SK-N-SH (cell line): ENCODE measurements around the gene PHF20. TPM values are rescaled to one million over a fixed set of nuclear protein-coding genes. Genes with fewer than 3 reads are reported as not detected.
"Not testable (repeated sequence)": the region's sequence is repeated elsewhere in the genome, so short reads cannot be mapped to it uniquely, and the experiment has no call there.

Experiments used
- CTCF ChIA-PET: fragments of 300-600, 350-600 bp; formaldehyde crosslinking; extraction: SDS; loops from one replicate; lab custom pipeline; 2021; lab: Yijun Ruan, JAX
- POLR2A ChIA-PET: fragments of 350-600 bp; sonication (Branson Sonifier 250); formaldehyde crosslinking; extraction: SDS; loops from one replicate; lab custom pipeline; 2020; ENCODE audit warnings: antibody characterized with exemption, inconsistent platforms; lab: Yijun Ruan, JAX
- DNase-seq: peaks from one replicate; pipeline ENCODE4 v3.0.0; 2012
- H2AFZ ChIP-seq: fragments of 200-600 bp; sonication (generic); 2 replicates; pipeline ENCODE4 v1.8.1; 2016; ENCODE audit warnings: antibody characterized with exemption, mild to moderate bottlenecking, low read depth
- H3F3A ChIP-seq: fragments of 200-600 bp; sonication (generic); replicated peaks from 2 replicates; pipeline ENCODE3; 2016; ENCODE audit warnings: antibody characterized with exemption, mild to moderate bottlenecking; ENCODE audit not compliant: insufficient read depth
- H3K27ac ChIP-seq, 2 experiments: fragments of 200-500 bp in 1 of 2; fragments of 200-600 bp in 1 of 2; sonication (Bioruptor generic) in 1 of 2; sonication (generic), shearing (Covaris generic) in 1 of 2; 2 replicates each; pipeline versions ENCODE4 v1.5.1 to v1.6.1; 2014 to 2016; ENCODE audit warnings: low read depth in 2 of 2, inconsistent platforms in 1 of 2, low read length in 1 of 2, mild to moderate bottlenecking in 1 of 2, mixed read lengths in 1 of 2
- H3K27me3 ChIP-seq: fragments of 200-600 bp; sonication (generic), shearing (Covaris generic); 2 replicates; pipeline ENCODE4 v1.6.1; 2016; ENCODE audit warnings: mixed run types; ENCODE audit not compliant: insufficient read depth
- H3K36me3 ChIP-seq, 2 experiments: fragments of 200-500 bp in 1 of 2; fragments of 200-600 bp in 1 of 2; sonication (Bioruptor generic) in 1 of 2; sonication (generic) in 1 of 2; replicated peaks in 1 of 2; 2 replicates each; pipeline versions ENCODE3 to v1.5.1; 2014 to 2016; ENCODE audit warnings: low read length in 1 of 2, mild to moderate bottlenecking in 1 of 2; ENCODE audit not compliant: insufficient read depth in 2 of 2, control insufficient read depth in 1 of 2
- H3K4me1 ChIP-seq, 2 experiments: fragments of 200-500 bp in 1 of 2; fragments of 200-600 bp in 1 of 2; sonication (Bioruptor generic) in 1 of 2; sonication (generic), shearing (Covaris generic) in 1 of 2; 2 replicates each; pipeline versions ENCODE4 v1.5.1 to v1.6.1; 2014 to 2016; ENCODE audit warnings: low read depth in 1 of 2, low read length in 1 of 2, mixed run types in 1 of 2; ENCODE audit not compliant: insufficient read depth in 2 of 2, control insufficient read depth in 1 of 2
- H3K4me2 ChIP-seq: fragments of 200-600 bp; sonication (generic), shearing (Covaris generic); 2 replicates; pipeline ENCODE4 v1.6.1; 2017; ENCODE audit warnings: mixed run types
- H3K4me3 ChIP-seq, 2 experiments: fragments of 200-500 bp in 1 of 2; fragments of 200-600 bp in 1 of 2; sonication (Bioruptor generic) in 1 of 2; sonication (generic), shearing (Covaris generic) in 1 of 2; 2 replicates each; pipeline versions ENCODE4 v1.5.1 to v1.8.1; 2014 to 2016; ENCODE audit warnings: low read depth in 2 of 2, inconsistent platforms in 1 of 2, low read length in 1 of 2, mild to moderate bottlenecking in 1 of 2, mixed read lengths in 1 of 2, moderate library complexity in 1 of 2
- H3K79me2 ChIP-seq: fragments of 200-600 bp; sonication (generic); 2 replicates; pipeline ENCODE4 v1.8.1; 2017; ENCODE audit warnings: mild to moderate bottlenecking; ENCODE audit not compliant: insufficient read depth
- H3K9ac ChIP-seq: fragments of 200-600 bp; sonication (generic); 2 replicates; pipeline ENCODE4 v1.6.1; 2017; ENCODE audit warnings: mixed run types
- H3K9me2 ChIP-seq: fragments of 200-600 bp; sonication (generic); 2 replicates; pipeline ENCODE4 v1.6.1; 2017; ENCODE audit warnings: mixed run types
- H3K9me3 ChIP-seq: fragments of 200-600 bp; sonication (generic); 2 replicates; pipeline ENCODE4 v1.6.1; 2017; ENCODE audit warnings: mixed run types, mild to moderate bottlenecking, moderate library complexity
- H4K20me1 ChIP-seq: fragments of 200-600 bp; sonication (generic); 2 replicates; pipeline ENCODE4 v1.6.1; 2017; ENCODE audit warnings: mild to moderate bottlenecking, mixed run types; ENCODE audit not compliant: insufficient read depth
- CTCF ChIP-seq: fragments of 200-600 bp; sonication (generic); IDR thresholded peaks from 2 replicates; pipeline ENCODE4 v1.6.1; 2017; ENCODE audit warnings: antibody characterized with exemption, mild to moderate bottlenecking, moderate library complexity
- GABPA ChIP-seq: IDR thresholded peaks from 2 replicates; pipeline ENCODE4 v1.4.0; 2012; ENCODE audit warnings: low read depth, mild to moderate bottlenecking
- POLR2AphosphoS5 ChIP-seq: IDR thresholded peaks from 2 replicates; pipeline ENCODE4 v1.6.1; 2012; ENCODE audit warnings: low read depth, low read length
- RXRA ChIP-seq: IDR thresholded peaks from 2 replicates; pipeline ENCODE4 v1.4.0; 2012; ENCODE audit warnings: low read depth, mild to moderate bottlenecking, borderline replicate concordance
- SMC3 ChIP-seq: IDR thresholded peaks from 2 replicates; pipeline ENCODE4 v1.6.1; 2012; ENCODE audit warnings: low read depth, low read length, improper control_type of control experiment
- TEAD4 ChIP-seq: IDR thresholded peaks from 2 replicates; pipeline ENCODE4 v1.4.0; 2012; ENCODE audit warnings: mild to moderate bottlenecking, borderline replicate concordance; ENCODE audit not compliant: insufficient read depth
- WGBS: methylation state at CpG from one replicate; pipeline ENCODE4 v1.1.6; 2017; ENCODE audit warnings: low lambda C conversion rate; 5-methylcytosine and 5-hydroxymethylcytosine counted together
- polyA plus RNA-seq, 3 experiments: library from polyadenylated mRNA; depleted of rRNA; stranded (reverse); fragments of >200 nt; gene quantifications; 2 replicates each; pipeline ENCODE4 v1.2.3, GENCODE V29; 2012
- TF ChIP-seq, protein P1 (sequence below): IDR thresholded peaks from 2 replicates; pipeline ENCODE4 v1.4.0; 2012; ENCODE audit warnings: low read depth, borderline replicate concordance
- TF ChIP-seq, protein P2 (sequence below): IDR thresholded peaks from 2 replicates; pipeline ENCODE4; 2012
- TF ChIP-seq, protein P3 (sequence below): IDR thresholded peaks from 2 replicates; pipeline ENCODE4 v1.4.0; 2012; ENCODE audit warnings: low read depth, borderline replicate concordance

Gene PHF20
- polyA plus RNA-seq, 1 of the 3 experiments (the other 2 are of a cell fraction): 23.8 TPM

- TF ChIP-seq, protein P1, sequence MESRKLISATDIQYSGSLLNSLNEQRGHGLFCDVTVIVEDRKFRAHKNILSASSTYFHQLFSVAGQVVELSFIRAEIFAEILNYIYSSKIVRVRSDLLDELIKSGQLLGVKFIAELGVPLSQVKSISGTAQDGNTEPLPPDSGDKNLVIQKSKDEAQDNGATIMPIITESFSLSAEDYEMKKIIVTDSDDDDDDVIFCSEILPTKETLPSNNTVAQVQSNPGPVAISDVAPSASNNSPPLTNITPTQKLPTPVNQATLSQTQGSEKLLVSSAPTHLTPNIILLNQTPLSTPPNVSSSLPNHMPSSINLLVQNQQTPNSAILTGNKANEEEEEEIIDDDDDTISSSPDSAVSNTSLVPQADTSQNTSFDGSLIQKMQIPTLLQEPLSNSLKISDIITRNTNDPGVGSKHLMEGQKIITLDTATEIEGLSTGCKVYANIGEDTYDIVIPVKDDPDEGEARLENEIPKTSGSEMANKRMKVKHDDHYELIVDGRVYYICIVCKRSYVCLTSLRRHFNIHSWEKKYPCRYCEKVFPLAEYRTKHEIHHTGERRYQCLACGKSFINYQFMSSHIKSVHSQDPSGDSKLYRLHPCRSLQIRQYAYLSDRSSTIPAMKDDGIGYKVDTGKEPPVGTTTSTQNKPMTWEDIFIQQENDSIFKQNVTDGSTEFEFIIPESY: no peak
- no peak for TF ChIP-seq GABPA
- no peak for TF ChIP-seq RXRA
- no peak for TF ChIP-seq POLR2AphosphoS5
- TF ChIP-seq TEAD4: no peak
- TF ChIP-seq, protein P2, sequence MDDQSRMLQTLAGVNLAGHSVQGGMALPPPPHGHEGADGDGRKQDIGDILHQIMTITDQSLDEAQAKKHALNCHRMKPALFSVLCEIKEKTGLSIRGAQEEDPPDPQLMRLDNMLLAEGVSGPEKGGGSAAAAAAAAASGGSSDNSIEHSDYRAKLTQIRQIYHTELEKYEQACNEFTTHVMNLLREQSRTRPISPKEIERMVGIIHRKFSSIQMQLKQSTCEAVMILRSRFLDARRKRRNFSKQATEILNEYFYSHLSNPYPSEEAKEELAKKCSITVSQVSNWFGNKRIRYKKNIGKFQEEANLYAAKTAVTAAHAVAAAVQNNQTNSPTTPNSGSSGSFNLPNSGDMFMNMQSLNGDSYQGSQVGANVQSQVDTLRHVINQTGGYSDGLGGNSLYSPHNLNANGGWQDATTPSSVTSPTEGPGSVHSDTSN: no peak
Observed at GRCh38 chr20:35840421-35840820, 68.6 kb downstream of the PHF20 start (continued).

- Histone ChIP-seq H4K20me1 (no peaks in the 10 kb centered on the region), H3K27ac (no peak overlapping the region), H3F3A (peaks cover 6% of the 10 kb centered on the region), H3K9ac (no peak overlapping the region), H3K9me2 (no peaks in the 10 kb centered on the region)
- no peak for DNase-seq
- ChIA-PET CTCF (interaction anchor here (1.7 kb wide), 1 partner anchor 42 kb away, joined by 4 read pairs; no protein-coding TSS in a partner anchor), POLR2A (no interaction called here)
- TF ChIP-seq TEAD4 (no peak), SMC3 (no peak), CTCF (no peak)
- TF ChIP-seq, protein P3, sequence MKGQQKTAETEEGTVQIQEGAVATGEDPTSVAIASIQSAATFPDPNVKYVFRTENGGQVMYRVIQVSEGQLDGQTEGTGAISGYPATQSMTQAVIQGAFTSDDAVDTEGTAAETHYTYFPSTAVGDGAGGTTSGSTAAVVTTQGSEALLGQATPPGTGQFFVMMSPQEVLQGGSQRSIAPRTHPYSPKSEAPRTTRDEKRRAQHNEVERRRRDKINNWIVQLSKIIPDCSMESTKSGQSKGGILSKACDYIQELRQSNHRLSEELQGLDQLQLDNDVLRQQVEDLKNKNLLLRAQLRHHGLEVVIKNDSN: no peak
- TF ChIP-seq, all 33 proteins: peak for 0
- Histone ChIP-seq H3K36me3 (peaks cover 3 to 34% of the 10 kb centered on the region in 2 experiments), H3K4me2 (no peak overlapping the region), H3K4me1 (peaks cover 0 to 13% of the 10 kb centered on the region in 2 experiments; a peak in 2 of 4 replicates), H3K9me3 (peaks cover 3% of the 10 kb centered on the region; the same call in 1 of the 2 replicates), H3K27me3 (no peaks in the 10 kb centered on the region), H2AFZ (no peak overlapping the region), H3K79me2 (peaks cover 15% of the 10 kb centered on the region; the same call in 1 of the 2 replicates), H3K4me3 (no peak overlapping the region)
- WGBS: 95% methylated on average over 5 of the region's 5 CpGs
Observed at GRCh38 chr20:35842361-35842760, 70.5 kb downstream of the PHF20 start.

DNA sequence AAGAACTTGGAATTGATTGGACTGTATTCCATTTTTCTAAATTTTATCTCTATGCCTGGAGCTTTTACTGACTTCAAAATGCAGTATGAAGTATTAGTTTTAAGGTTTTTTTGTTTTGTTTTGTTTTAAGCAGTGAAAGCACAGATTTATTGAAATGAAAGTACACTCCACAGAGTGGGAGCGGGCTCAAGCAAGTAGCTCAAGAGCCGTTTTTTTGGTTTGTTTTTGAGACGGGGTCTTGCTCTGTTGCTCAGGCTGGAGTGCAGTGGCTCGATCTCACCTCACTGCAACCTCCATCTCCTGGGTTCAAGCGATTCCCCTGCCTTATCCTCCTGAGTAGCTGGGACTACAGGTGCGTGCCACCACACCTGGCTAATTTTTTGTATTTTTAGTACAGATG is 72.1 kb downstream of the PHF20 start:
- not testable (repeated sequence) for H3K9me3 ChIP-seq, H3K27me3 ChIP-seq, H3K9ac ChIP-seq, DNase-seq, H3K4me3 ChIP-seq, H3K9me2 ChIP-seq, H3F3A ChIP-seq, H3K4me2 ChIP-seq, H3K27ac ChIP-seq, H2AFZ ChIP-seq, H4K20me1 ChIP-seq
- POLR2A ChIA-PET: interaction anchor here (1.2 kb wide), 1 partner anchor 102 kb away, joined by 5 read pairs; the partner anchor contains the start of gene RBM39
- peaks cover 3 to 34% of the 10 kb centered on the region in 2 experiments for H3K36me3 ChIP-seq
- CTCF ChIA-PET: interaction anchor here (1.7 kb wide), 1 partner anchor 41 kb away, joined by 4 read pairs; no protein-coding TSS in a partner anchor
- peaks cover 15% of the 10 kb centered on the region; the same call in 1 of the 2 replicates for H3K79me2 ChIP-seq
- over 99% methylated on average over 6 of the region's 6 CpGs for WGBS
- peaks cover 0 to 10% of the 10 kb centered on the region in 2 experiments; a peak in 1 of 4 replicates for H3K4me1 ChIP-seq
